GM18909 (cell line): ENCODE results near the gene INSYN2B.
"Not testable (repeated sequence)": the region's sequence is repeated elsewhere in the genome, so short reads cannot be mapped to it uniquely, and the experiment has no call there.

Source experiments
- ATAC-seq: cut with Tn5 transposase; IDR thresholded peaks from one replicate; pipeline ENCODE4 v1.9.1; 2021; ENCODE audit warnings: mild to moderate bottlenecking; ENCODE audit not compliant: unreplicated experiment, poor library complexity

INSYN2B gene

GRCh38 chr5:169974121-169974770, 6.0 kb downstream of the INSYN2B start:
- ATAC-seq: no peak

- no peak for ATAC-seq
Observed at GRCh38 chr5:169973056-169973455, 7.2 kb downstream of the INSYN2B start.

- no peak for ATAC-seq
Observed at GRCh38 chr5:169971780-169972179, 8.5 kb downstream of the INSYN2B start.

- no peak for ATAC-seq
Observed at GRCh38 chr5:169970911-169971765, 9.2 kb downstream of the INSYN2B start.

- ATAC-seq: peak; percentile 61
Observed at GRCh38 chr5:169970339-169970738, 10.0 kb downstream of the INSYN2B start.

- no peak for ATAC-seq
Observed at GRCh38 chr5:169964246-169964645, 16.0 kb downstream of the INSYN2B start.

- no peak for ATAC-seq
Observed at GRCh38 chr5:169960659-169961058, 19.6 kb downstream of the INSYN2B start.

- no peak for ATAC-seq
Observed at GRCh38 chr5:169958278-169958677, 22.0 kb downstream of the INSYN2B start.

- ATAC-seq: no peak
Observed at GRCh38 chr5:169956756-169957155, 23.5 kb downstream of the INSYN2B start.

- no peak for ATAC-seq
Observed at GRCh38 chr5:169956126-169956525, 24.2 kb downstream of the INSYN2B start.

- ATAC-seq: no peak
Observed at GRCh38 chr5:169954786-169955185, 25.5 kb downstream of the INSYN2B start.

- ATAC-seq: not testable (repeated sequence)
Observed at GRCh38 chr5:169953196-169953595, 27.1 kb downstream of the INSYN2B start.

GRCh38 chr5:169950333-169950732, 30.0 kb downstream of the INSYN2B start:
- no peak for ATAC-seq

- no peak for ATAC-seq
Observed at GRCh38 chr5:169946743-169947295, 33.5 kb downstream of the INSYN2B start.

- ATAC-seq: no peak
Observed at GRCh38 chr5:169945831-169946261, 34.4 kb downstream of the INSYN2B start.

GRCh38 chr5:169944922-169945680, 35.2 kb downstream of the INSYN2B start:
- ATAC-seq: peak; percentile 45

- ATAC-seq: peak; percentile 21
Observed at GRCh38 chr5:169944115-169944514, 36.2 kb downstream of the INSYN2B start.

GRCh38 chr5:169943026-169943425, 37.3 kb downstream of the INSYN2B start:
- no peak for ATAC-seq

- ATAC-seq: no peak
Observed at GRCh38 chr5:169942181-169942580, 38.1 kb downstream of the INSYN2B start.

- no peak for ATAC-seq
Observed at GRCh38 chr5:169941542-169941941, 38.8 kb downstream of the INSYN2B start.

- no peak for ATAC-seq
Observed at GRCh38 chr5:169939731-169940130, 40.6 kb downstream of the INSYN2B start.
